ENCODE results near the gene MS4A18.

DNA sequence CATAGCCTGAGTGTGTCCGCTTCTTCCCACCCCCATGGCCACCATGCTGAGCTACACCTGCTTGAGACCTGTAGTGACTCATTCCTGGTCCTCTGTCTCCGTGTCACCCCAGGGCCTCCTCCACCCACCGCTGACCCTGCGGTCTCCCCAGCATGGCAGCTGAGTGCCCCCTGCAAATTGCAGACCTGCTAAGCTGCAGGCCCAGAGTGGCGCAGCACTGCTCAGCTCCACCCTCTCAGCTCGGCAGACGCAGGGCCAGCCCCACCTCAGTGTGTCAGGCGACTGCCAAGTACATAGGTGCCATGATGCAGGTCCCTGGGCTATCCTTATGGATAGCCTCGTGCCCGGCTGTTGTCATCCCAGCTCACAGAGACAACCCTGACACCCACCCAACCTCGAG is 45.3 kb downstream of the MS4A18 start:
- TF ChIP-seq, protein P1, sequence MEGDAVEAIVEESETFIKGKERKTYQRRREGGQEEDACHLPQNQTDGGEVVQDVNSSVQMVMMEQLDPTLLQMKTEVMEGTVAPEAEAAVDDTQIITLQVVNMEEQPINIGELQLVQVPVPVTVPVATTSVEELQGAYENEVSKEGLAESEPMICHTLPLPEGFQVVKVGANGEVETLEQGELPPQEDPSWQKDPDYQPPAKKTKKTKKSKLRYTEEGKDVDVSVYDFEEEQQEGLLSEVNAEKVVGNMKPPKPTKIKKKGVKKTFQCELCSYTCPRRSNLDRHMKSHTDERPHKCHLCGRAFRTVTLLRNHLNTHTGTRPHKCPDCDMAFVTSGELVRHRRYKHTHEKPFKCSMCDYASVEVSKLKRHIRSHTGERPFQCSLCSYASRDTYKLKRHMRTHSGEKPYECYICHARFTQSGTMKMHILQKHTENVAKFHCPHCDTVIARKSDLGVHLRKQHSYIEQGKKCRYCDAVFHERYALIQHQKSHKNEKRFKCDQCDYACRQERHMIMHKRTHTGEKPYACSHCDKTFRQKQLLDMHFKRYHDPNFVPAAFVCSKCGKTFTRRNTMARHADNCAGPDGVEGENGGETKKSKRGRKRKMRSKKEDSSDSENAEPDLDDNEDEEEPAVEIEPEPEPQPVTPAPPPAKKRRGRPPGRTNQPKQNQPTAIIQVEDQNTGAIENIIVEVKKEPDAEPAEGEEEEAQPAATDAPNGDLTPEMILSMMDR (IDR thresholded peaks at IDR 0.05; ENCODE audit: low read length): no peak
- TF ChIP-seq EZH2 (IDR thresholded peaks at IDR 0.05; ENCODE audit: borderline replicate concordance, low read length): no peak

All from OCI-LY1 (cell line).